Measurements from ENCODE around the gene ELAC2. TPM values are rescaled to one million over a fixed set of nuclear protein-coding genes. Genes with fewer than 3 reads are reported as not detected.

The ELAC2 gene
- total RNA-seq, 4 donors from 2014 or later, result 85.7 to 143 (median 87.1) TPM

DNA sequence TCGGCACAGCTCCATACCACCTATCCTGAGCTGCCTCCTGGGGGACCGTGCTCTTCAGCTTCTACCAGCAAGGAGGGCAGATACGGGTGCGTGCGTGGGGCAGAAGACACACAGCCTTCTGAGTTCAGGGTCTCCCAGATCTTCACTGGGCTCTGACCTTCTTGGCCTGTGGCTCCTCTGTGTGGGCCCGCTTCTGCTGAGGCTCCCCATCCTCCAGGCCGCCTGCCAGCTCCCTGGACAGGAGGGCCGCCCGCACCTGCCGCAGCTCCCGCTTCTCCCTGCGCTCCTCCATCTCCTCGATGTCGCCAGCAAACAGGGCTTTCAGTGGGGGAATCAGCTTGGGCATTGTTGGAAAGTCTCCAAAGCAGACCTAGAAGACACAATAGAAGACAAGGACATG is 25.2 kb downstream of the ELAC2 start:
- H3K27me3 ChIP-seq, result no peaks in the 10 kb centered on the region
- H3K27ac ChIP-seq, result no peak overlapping the region
- DNase-seq (ENCODE audit: low spot score in 2 of 2), result no peak
- TF ChIP-seq POLR2AphosphoS5 (IDR thresholded peaks at IDR 0.05), result no peak
- no peak for TF ChIP-seq POLR2A (IDR thresholded peaks at IDR 0.05)
- no peak for TF ChIP-seq EP300 (IDR thresholded peaks at IDR 0.05)
- TF ChIP-seq, protein P1, sequence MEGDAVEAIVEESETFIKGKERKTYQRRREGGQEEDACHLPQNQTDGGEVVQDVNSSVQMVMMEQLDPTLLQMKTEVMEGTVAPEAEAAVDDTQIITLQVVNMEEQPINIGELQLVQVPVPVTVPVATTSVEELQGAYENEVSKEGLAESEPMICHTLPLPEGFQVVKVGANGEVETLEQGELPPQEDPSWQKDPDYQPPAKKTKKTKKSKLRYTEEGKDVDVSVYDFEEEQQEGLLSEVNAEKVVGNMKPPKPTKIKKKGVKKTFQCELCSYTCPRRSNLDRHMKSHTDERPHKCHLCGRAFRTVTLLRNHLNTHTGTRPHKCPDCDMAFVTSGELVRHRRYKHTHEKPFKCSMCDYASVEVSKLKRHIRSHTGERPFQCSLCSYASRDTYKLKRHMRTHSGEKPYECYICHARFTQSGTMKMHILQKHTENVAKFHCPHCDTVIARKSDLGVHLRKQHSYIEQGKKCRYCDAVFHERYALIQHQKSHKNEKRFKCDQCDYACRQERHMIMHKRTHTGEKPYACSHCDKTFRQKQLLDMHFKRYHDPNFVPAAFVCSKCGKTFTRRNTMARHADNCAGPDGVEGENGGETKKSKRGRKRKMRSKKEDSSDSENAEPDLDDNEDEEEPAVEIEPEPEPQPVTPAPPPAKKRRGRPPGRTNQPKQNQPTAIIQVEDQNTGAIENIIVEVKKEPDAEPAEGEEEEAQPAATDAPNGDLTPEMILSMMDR (IDR thresholded peaks at IDR 0.05), result no peak
- H3K9me3 ChIP-seq, result no peaks in the 10 kb centered on the region
- H3K36me3 ChIP-seq, result peaks cover 79% of the 10 kb centered on the region
- WGBS, result 93% methylated on average over 14 of the region's 14 CpGs
- H3K4me1 ChIP-seq, result no peaks in the 10 kb centered on the region
- no peak overlapping the region for H3K4me3 ChIP-seq

DNA sequence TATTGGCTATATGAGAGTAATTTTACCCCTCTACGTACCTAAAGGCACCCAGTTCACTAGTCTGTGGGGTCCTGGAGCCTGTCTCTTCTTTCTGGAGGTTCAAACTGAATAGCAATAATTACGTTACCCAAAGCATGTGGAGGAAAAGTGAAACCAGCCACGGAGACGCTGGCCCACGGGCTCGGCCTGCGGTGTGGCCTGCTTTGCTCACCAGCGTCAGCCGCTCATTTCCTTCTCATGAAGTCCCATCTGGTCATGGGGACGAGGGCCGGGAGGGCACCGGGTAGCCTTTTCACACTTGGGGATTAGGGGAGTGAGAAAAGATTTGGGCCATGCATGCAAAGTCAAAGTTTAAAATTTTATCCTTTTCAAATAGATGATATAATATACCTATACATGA is 26.9 kb downstream of the ELAC2 start:
- TF ChIP-seq EP300 (IDR thresholded peaks at IDR 0.05), result no peak
- H3K27me3 ChIP-seq, result no peaks in the 10 kb centered on the region
- H3K27ac ChIP-seq, result no peak overlapping the region
- peaks cover 62% of the 10 kb centered on the region for H3K36me3 ChIP-seq
- 85% methylated on average over 12 of the region's 12 CpGs for WGBS
- no peak overlapping the region for H3K4me3 ChIP-seq
- no peak for DNase-seq (ENCODE audit: low spot score in 2 of 2)
- H3K9me3 ChIP-seq, result no peaks in the 10 kb centered on the region
- peaks cover under 1% of the 10 kb centered on the region for H3K4me1 ChIP-seq

DNA sequence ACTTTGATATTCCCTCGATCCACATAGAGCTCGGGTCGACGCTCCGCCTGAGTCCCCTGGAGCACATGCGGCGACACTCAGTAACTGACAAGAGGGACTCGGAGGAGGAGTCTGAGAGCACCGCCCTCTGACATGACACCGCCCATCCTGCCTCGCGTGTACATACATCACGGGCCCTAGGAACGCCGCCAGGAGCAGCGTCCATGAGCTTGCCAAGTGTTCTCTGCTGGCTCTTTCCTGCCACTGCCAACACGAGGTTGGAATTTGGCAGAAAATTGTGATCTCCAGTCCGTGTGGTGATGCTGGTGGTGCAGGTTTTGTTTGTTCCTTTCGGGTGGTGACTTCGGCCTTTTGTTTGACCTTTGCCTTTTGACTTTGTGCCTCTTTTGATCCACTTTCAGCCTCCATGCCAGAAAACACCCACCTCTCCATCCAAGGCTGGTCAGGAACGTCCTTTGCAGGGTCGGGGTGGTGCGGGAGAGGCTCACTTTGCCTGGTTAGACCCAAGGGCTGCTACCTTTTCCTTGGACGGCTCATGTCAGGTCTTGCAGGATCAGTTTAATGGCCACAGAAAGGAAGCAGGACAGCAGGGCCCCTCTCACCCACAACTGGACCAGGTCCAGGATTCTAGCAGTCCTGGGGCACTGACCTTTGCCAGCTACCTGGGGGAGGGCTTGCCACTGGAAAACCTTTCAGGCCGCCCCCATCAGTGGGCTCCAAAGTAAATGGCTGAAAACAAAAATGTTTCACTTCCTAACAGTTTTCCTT is 27.6 kb downstream of the ELAC2 start:
- TF ChIP-seq POLR2AphosphoS5 (IDR thresholded peaks at IDR 0.05), result no peak
- no peak for TF ChIP-seq EP300 (IDR thresholded peaks at IDR 0.05)
- TF ChIP-seq, protein P1 (IDR thresholded peaks at IDR 0.05), result no peak
- TF ChIP-seq POLR2A (IDR thresholded peaks at IDR 0.05), result no peak
- peaks cover 55% of the 10 kb centered on the region for H3K36me3 ChIP-seq
- no peak overlapping the region for H3K27ac ChIP-seq
- H3K4me3 ChIP-seq, result no peak overlapping the region
- H3K27me3 ChIP-seq, result no peaks in the 10 kb centered on the region
- no peak for DNase-seq (ENCODE audit: low spot score in 2 of 2)
- no peaks in the 10 kb centered on the region for H3K9me3 ChIP-seq
- 86% methylated on average over 25 of the region's 25 CpGs for WGBS
- peaks cover 7% of the 10 kb centered on the region for H3K4me1 ChIP-seq

DNA sequence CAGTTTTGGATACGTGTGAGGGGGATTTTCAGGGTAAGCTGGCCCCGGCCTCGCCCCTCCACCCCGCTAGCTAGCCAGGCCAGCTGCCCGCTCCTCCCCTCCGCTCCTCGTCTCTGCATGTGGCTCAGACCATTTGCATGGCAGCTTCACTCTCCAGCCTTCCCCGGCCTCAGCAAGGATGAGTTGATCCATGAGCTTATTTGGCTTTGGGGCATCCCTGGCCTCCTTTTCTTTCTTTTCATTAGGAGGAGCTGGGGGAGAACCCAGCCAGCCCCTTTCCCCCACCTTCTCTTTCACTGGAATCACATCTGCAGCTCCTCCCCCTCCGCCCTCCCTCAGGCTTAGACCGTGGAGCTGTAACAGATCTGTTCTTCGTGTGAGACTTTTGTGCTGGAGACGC is 30.7 kb downstream of the ELAC2 start:
- Histone ChIP-seq H3K9me3 (no peaks in the 10 kb centered on the region), H3K36me3 (peaks cover 24% of the 10 kb centered on the region), H3K27ac (no peak overlapping the region), H3K27me3 (no peaks in the 10 kb centered on the region), H3K4me3 (no peak overlapping the region), H3K4me1 (peaks cover 19% of the 10 kb centered on the region)
- no peak for DNase-seq (ENCODE audit: low spot score in 2 of 2)
- WGBS, result 62% methylated on average over 12 of the region's 12 CpGs
- TF ChIP-seq POLR2AphosphoS5 (IDR thresholded peaks at IDR 0.05), result no peak
- TF ChIP-seq POLR2A (IDR thresholded peaks at IDR 0.05), result no peak
- TF ChIP-seq EP300 (IDR thresholded peaks at IDR 0.05), result no peak
- TF ChIP-seq, protein P1 (IDR thresholded peaks at IDR 0.05), result no peak

DNA sequence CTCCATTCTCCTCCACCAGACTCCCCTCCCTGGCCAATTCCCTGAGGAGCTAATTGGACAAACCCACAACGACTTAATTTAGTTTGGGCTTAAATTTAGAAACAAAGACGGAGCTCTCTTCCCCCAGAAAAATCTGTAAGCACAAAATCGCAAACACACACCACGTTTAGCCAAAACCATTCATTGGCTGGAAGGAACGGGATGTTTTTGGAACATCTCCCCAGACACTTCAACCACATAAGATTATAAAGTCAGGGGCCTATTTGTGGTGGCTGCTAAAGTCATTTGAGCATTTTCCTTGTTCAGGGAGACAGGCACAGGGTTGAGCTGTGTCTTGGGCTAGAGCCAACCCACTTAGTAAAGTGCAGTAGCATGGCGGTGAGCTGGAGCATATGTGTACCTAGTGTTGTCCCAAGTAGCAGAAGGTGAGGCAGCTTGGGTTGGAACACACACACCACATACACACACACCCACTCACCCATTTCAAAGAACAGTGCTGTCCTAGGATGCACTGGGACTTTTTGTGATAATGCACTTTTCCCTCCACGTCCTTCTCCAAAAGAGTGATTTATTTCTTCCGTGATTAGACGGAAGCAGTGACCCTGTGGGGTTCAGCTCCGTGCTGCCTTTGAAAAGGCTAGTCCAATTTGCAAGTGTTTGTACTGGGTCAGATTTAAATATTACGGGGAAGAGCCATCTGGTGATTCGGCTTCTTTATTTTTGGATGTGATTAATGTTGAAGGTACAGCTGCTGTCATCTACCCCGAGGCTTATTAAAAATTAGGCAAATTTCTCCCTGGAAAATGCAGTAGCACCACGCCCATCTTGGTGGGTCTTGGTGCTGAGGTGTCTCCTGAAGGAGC is 32.2 kb downstream of the ELAC2 start:
- WGBS, result 40% methylated on average over 14 of the region's 14 CpGs
- H3K27ac ChIP-seq, result no peak overlapping the region

More for the DNA sequence above, 32.2 kb downstream of the ELAC2 start:
- Histone ChIP-seq H3K36me3 (peaks cover 9% of the 10 kb centered on the region), H3K9me3 (no peaks in the 10 kb centered on the region), H3K4me3 (no peak overlapping the region), H3K27me3 (no peaks in the 10 kb centered on the region), H3K4me1 (peaks cover 19% of the 10 kb centered on the region)
- TF ChIP-seq POLR2AphosphoS5 (IDR thresholded peaks at IDR 0.05) (no peak), POLR2A (IDR thresholded peaks at IDR 0.05) (no peak), EP300 (IDR thresholded peaks at IDR 0.05) (no peak)
- TF ChIP-seq, protein P1 (IDR thresholded peaks at IDR 0.05), result no peak
- no peak for DNase-seq (ENCODE audit: low spot score in 2 of 2)
